K562 (cell line): Measurements from ENCODE around the gene TBC1D10A. TPM values are rescaled to one million over a fixed set of nuclear protein-coding genes. Genes with fewer than 3 reads are reported as not detected.

ENCODE experiments used
- ATAC-seq: fragments of 200-7000 bp; cut with Tn5 transposase; 3 replicates; pipeline ENCODE4 v1.9.1; 2020; ENCODE audit warnings: moderate library complexity
- BruUV-seq: library from RNA; stranded (reverse); fragments of 400-500 nt; replicated peaks from 2 replicates; lab custom pipeline; 2021; lab: Mats Ljungman, UMichigan
- CTCF ChIA-PET: fragments of 300-600 bp; formaldehyde crosslinking; extraction: SDS; loops from one replicate; lab custom pipeline; 2021; ENCODE audit warnings: low intra/inter-chr PET ratio; lab: Yijun Ruan, JAX
- POLR2A ChIA-PET: fragments of 300-600, 350-650 bp; sonication (Branson Sonifier 250); formaldehyde crosslinking; extraction: SDS; loops from one replicate; lab custom pipeline; 2021; ENCODE audit warnings: antibody characterized with exemption, inconsistent platforms; lab: Yijun Ruan, JAX
- DNase-seq, 4 experiments: peaks; one replicate each; pipeline versions ENCODE4 v3.0.0 to v3.0.0-alpha.2; 2011 to 2018; ENCODE audit warnings: low spot score in 3 of 4, mixed read lengths in 3 of 4; ENCODE audit errors: extremely low read depth in 1 of 4
- FAIRE-seq: peaks from 2 replicates; lab custom pipeline; 2011; peaks lifted over from hg19 to GRCh38; lab: Jason Lieb, UNC
- H2AFZ ChIP-seq: 2 replicates; pipeline ENCODE4 v1.6.0; 2011; ENCODE audit warnings: low read depth, low read length, control low read depth, inconsistent platforms
- H3K27ac ChIP-seq: fragments of 200-600 bp; 3 replicates; pipeline ENCODE4 v1.8.0; 2011; ENCODE audit warnings: low read depth, mild to moderate bottlenecking, control low read depth, inconsistent platforms, low read length, moderate library complexity, mixed read lengths; ENCODE audit errors: extremely low read depth
- H3K27me3 ChIP-seq, 2 experiments: fragments of 300-600 bp in 1 of 2; 2 replicates in 1 of 2; 3 replicates in 1 of 2; pipeline versions ENCODE4 v1.6.0 to v1.8.0; 2011; ENCODE audit warnings: inconsistent platforms in 2 of 2, low read length in 2 of 2, mild to moderate bottlenecking in 1 of 2, mixed read lengths in 1 of 2, moderate library complexity in 1 of 2; ENCODE audit not compliant: control insufficient read depth in 2 of 2, insufficient read depth in 2 of 2
- H3K36me3 ChIP-seq: fragments of 300-600 bp; 3 replicates; pipeline ENCODE4 v1.8.0; 2011; ENCODE audit warnings: mild to moderate bottlenecking, low read length, inconsistent platforms; ENCODE audit not compliant: control insufficient read depth, insufficient read depth
- H3K4me1 ChIP-seq, 2 experiments: fragments of 200-600 bp in 1 of 2; replicated peaks in 1 of 2; 2 replicates in 1 of 2; 3 replicates in 1 of 2; pipeline versions ENCODE4 v1.5.1 to v1.8.0; 2011; ENCODE audit warnings: inconsistent platforms in 2 of 2, low read length in 2 of 2, mild to moderate bottlenecking in 1 of 2, mixed read lengths in 1 of 2, moderate library complexity in 1 of 2; ENCODE audit not compliant: control insufficient read depth in 2 of 2, insufficient read depth in 2 of 2
- H3K4me2 ChIP-seq: 2 replicates; pipeline ENCODE4 v1.6.1; 2011; ENCODE audit warnings: low read length, control low read depth, inconsistent platforms, mixed read lengths; ENCODE audit not compliant: insufficient read depth
- H3K4me3 ChIP-seq: fragments of 200-600 bp; sonication (generic), shearing (Covaris generic); 2 replicates; pipeline ENCODE4 v1.5.1; 2016; ENCODE audit warnings: control low read depth, inconsistent platforms
- H3K79me2 ChIP-seq: fragments of 200-600 bp; 3 replicates; pipeline ENCODE4 v1.8.0; 2011; ENCODE audit warnings: low read length, inconsistent platforms; ENCODE audit not compliant: control insufficient read depth, insufficient read depth
- H3K9ac ChIP-seq, 2 experiments: 2 replicates each; pipeline versions ENCODE4 v1.6.0 to v1.6.1; 2011; ENCODE audit warnings: low read depth in 2 of 2, low read length in 2 of 2, control low read depth in 1 of 2, inconsistent platforms in 1 of 2, mild to moderate bottlenecking in 1 of 2, mixed read lengths in 1 of 2; ENCODE audit not compliant: insufficient read depth in 1 of 2
- H3K9me1 ChIP-seq: one replicate; pipeline ENCODE4 v1.6.0; 2011; ENCODE audit warnings: inconsistent platforms, mild to moderate bottlenecking, low read length, moderate library complexity; ENCODE audit not compliant: control insufficient read depth, insufficient read depth
- H3K9me3 ChIP-seq: replicated peaks from 2 replicates; pipeline ENCODE4 v1.5.1; 2011; ENCODE audit warnings: low read depth, low read length, inconsistent platforms; ENCODE audit not compliant: control insufficient read depth, insufficient read depth
- H4K20me1 ChIP-seq: replicated peaks from 2 replicates; pipeline ENCODE4 v1.6.1; 2011; ENCODE audit warnings: low read length, inconsistent platforms, mixed read lengths; ENCODE audit not compliant: control insufficient read depth, insufficient read depth
- BDP1 ChIP-seq: IDR thresholded peaks from 3 replicates; pipeline ENCODE4 v1.6.1; 2011; ENCODE audit not compliant: insufficient read length, insufficient read depth
- CBX3 ChIP-seq, 2 experiments: IDR thresholded peaks; 1 replicate in 1 of 2; 2 replicates in 1 of 2; pipeline ENCODE4 v1.6.1; 2012; ENCODE audit warnings: inconsistent platforms in 2 of 2, low read length in 2 of 2, borderline replicate concordance in 1 of 2, control low read depth in 1 of 2
- CHCHD3 ChIP-seq: fragments of 250-450 bp; sonication (Bioruptor Pico); IDR thresholded peaks from 2 replicates; pipeline ENCODE4 v2.1.2; 2022; ENCODE audit warnings: mild to moderate bottlenecking
- DACH1 ChIP-seq: fragments of 450-650 bp; IDR thresholded peaks from 2 replicates; pipeline ENCODE4 v1.6.1; 2018; ENCODE audit not compliant: partially characterized antibody
- EP400 ChIP-seq: fragments of 450-650 bp; IDR thresholded peaks from 2 replicates; pipeline ENCODE4 v1.6.1; 2017; ENCODE audit warnings: antibody characterized with exemption, mild to moderate bottlenecking, moderate library complexity
- FOXM1 ChIP-seq, 2 experiments: fragments of 450-650 bp in 1 of 2; sonication (generic) in 1 of 2; formaldehyde crosslinking in 1 of 2; IDR thresholded peaks; 2 replicates each; pipeline versions ENCODE4 v1.6.1 to v1.9.0; 2017 to 2022; ENCODE audit warnings: low read depth in 2 of 2, mild to moderate bottlenecking in 2 of 2, missing genetic modification reagents in 1 of 2, moderate library complexity in 1 of 2
- GABPB2 ChIP-seq: fragments of 250-450 bp; sonication (Bioruptor Pico); conservative IDR thresholded peaks from 2 replicates; pipeline ENCODE4 v1.5.1; 2021; ENCODE audit warnings: mild to moderate bottlenecking
- HDAC6 ChIP-seq: IDR thresholded peaks from 2 replicates; pipeline ENCODE4 v1.6.1; 2012; ENCODE audit warnings: low read depth, mild to moderate bottlenecking, control low read depth, inconsistent platforms, low read length, moderate library complexity
- JUN ChIP-seq, 2 experiments: sonication (generic) in 1 of 2; formaldehyde crosslinking in 1 of 2; IDR thresholded peaks; 2 replicates each; pipeline versions ENCODE4 v1.6.1 to v1.8.0; 2012 to 2022; ENCODE audit warnings: borderline replicate concordance in 2 of 2, mild to moderate bottlenecking in 2 of 2, improper control_type of control experiment in 1 of 2, low read depth in 1 of 2, low read length in 1 of 2, missing genetic modification reagents in 1 of 2
- KDM1A ChIP-seq, 2 experiments: fragments of 450-650 bp; IDR thresholded peaks; 2 replicates each; pipeline ENCODE4 v1.6.1; 2016; ENCODE audit warnings: mild to moderate bottlenecking in 2 of 2
- RBM14 ChIP-seq: fragments of 200-400 bp; formaldehyde crosslinking; IDR thresholded peaks from 2 replicates; pipeline ENCODE4 v1.6.1; 2018; ENCODE audit warnings: low read depth, mild to moderate bottlenecking, low read length, moderate library complexity, borderline replicate concordance; ENCODE audit not compliant: insufficient read depth
- RBM22 ChIP-seq: fragments of 200-400 bp; formaldehyde crosslinking; IDR thresholded peaks from 2 replicates; pipeline ENCODE4 v1.6.1; 2018; ENCODE audit warnings: low read length, low read depth; ENCODE audit not compliant: poor library complexity, severe bottlenecking
- SAP30 ChIP-seq: fragments of 200-600 bp; sonication (generic); IDR thresholded peaks from 2 replicates; pipeline ENCODE4 v1.6.1; 2012; ENCODE audit warnings: borderline replicate concordance, low read depth, mild to moderate bottlenecking, moderate library complexity, low read length, control low read depth, inconsistent platforms; ENCODE audit not compliant: insufficient read depth, poor library complexity, severe bottlenecking
- SRF ChIP-seq, 2 experiments: fragments of 250-450, 450-650 bp in 1 of 2; sonication (Bioruptor Pico) in 1 of 2; sonication (generic) in 1 of 2; formaldehyde crosslinking; IDR thresholded peaks; 2 replicates each; pipeline versions ENCODE4 v1.5.0 to v1.5.1; 2020 to 2022; ENCODE audit warnings: mild to moderate bottlenecking in 1 of 2, missing genetic modification reagents in 1 of 2
- XRCC3 ChIP-seq: fragments of 450-650 bp; IDR thresholded peaks from 2 replicates; pipeline ENCODE4 v1.6.1; 2017; ENCODE audit warnings: mild to moderate bottlenecking, moderate library complexity
- ZNF12 ChIP-seq: sonication (generic); formaldehyde crosslinking; IDR thresholded peaks from 2 replicates; pipeline ENCODE4 v1.4.0; 2020; ENCODE audit warnings: mild to moderate bottlenecking, missing genetic modification reagents
- ZNF512 ChIP-seq: IDR thresholded peaks from 2 replicates; pipeline ENCODE4 v1.6.1; 2016; ENCODE audit warnings: missing genetic modification characterization, missing compliant biosample characterization
- ZNF584 ChIP-seq: fragments of 200-800 bp; sonication (Bioruptor generic); IDR thresholded peaks from 2 replicates; pipeline ENCODE4 v1.6.1; 2016; ENCODE audit warnings: low read depth, mild to moderate bottlenecking, missing genetic modification characterization, missing compliant biosample characterization
- WGBS: fragments of 100-300 bp; shearing (Covaris generic); methylation state at CpG from one replicate; pipeline ENCODE4 v1.1.6; 2016; ENCODE audit warnings: low coverage, mixed read lengths; ENCODE audit not compliant: insufficient coverage; ENCODE audit errors: missing lambda C conversion rate; 5-methylcytosine and 5-hydroxymethylcytosine counted together
- in situ Hi-C: fragments of 300-500 bp; cut with MboI; formaldehyde crosslinking; loops from 4 replicates; pipeline ENCODE4 v1.15.0; 2018; ENCODE audit warnings: inconsistent platforms, mixed read lengths
- intact Hi-C: fragments of 100-400 bp; cut with micrococcal nuclease; formaldehyde crosslinking; loops from 2 replicates; pipeline ENCODE4 v1.14.2; 2022
- polyA plus RNA-seq, 8 experiments: library from polyadenylated mRNA; depleted of rRNA in 4 of 8; stranded (reverse) in 5 of 8; unstranded in 3 of 8; fragments of >200 nt; fragmentation: Nextera tagmentation in 2 of 8; fragmentation: Illumina TruSeq in 1 of 8; extraction: Ambion mirVana in 2 of 8; extraction: Trizol in 1 of 8; gene quantifications; 2 replicates each; pipeline versions ENCODE4 v1.2.1 to v1.2.3, GENCODE V29; 2011 to 2014; ENCODE audit warnings: inconsistent platforms in 1 of 8, missing spikeins in 1 of 8
- total RNA-seq, 7 experiments: library from RNA; depleted of rRNA in 6 of 7; stranded (reverse); fragments of >200 nt in 6 of 7; fragmentation: Illumina TruSeq in 2 of 7; extraction: Trizol in 2 of 7; gene quantifications; 2 replicates each; pipeline versions ENCODE4 v1.2.1 to v1.2.3, GENCODE V29; 2011 to 2021; ENCODE audit warnings: low replicate concordance in 1 of 7
- TF ChIP-seq, protein P1 (sequence below): conservative IDR thresholded peaks from 2 replicates; pipeline ENCODE4 v1.6.1; 2011; ENCODE audit warnings: low read depth, mild to moderate bottlenecking, low read length; ENCODE audit not compliant: control insufficient read depth

TBC1D10A gene
- total and polyA plus RNA-seq, 9 of the 15 experiments (the other 6 are each of a cell fraction or from before 2014, with no cell fraction given), result 0.13 to 10.4 (median 4.6) TPM

DNA sequence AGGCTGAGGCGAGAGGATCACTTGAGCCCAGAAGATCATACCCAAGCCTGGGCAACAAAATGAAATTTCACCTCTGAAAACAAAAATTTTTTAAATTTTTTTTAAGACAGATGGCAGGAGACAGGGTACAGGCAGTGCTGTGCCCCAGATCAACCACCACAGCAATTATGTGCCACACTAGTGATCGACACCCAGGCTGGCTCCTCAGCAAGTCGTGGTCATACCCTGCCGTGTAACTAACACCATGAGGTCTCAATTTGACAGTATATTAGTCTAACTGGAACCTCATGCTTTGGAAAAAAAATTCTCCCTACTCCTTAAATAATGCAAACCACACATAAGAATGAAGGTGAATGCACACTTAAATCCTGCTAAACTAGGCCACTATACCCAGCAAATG lies 21.7 kb upstream of the TBC1D10A start:
- FAIRE-seq, result no peak
- ChIA-PET POLR2A (no interaction called here), CTCF (no interaction called here)
- peaks cover 91% of the 10 kb centered on the region for H3K36me3 ChIP-seq
- no peak for TF ChIP-seq ZNF512 (tag)
- no peak for TF ChIP-seq ZNF12 (CRISPR knock-in tag)
- no peak for TF ChIP-seq CBX3 (IDR thresholded peaks at IDR 0.05; ENCODE audit: borderline replicate concordance in 1 of 2, low read length in 2 of 2)
- TF ChIP-seq FOXM1 (IDR thresholded peaks at IDR 0.05; ENCODE audit: low read depth), result no peak
- TF ChIP-seq FOXM1 (CRISPR knock-in tag; IDR thresholded peaks at IDR 0.05; ENCODE audit: low read depth), result no peak
- no peak for TF ChIP-seq RBM14
- no peak for TF ChIP-seq GABPB2 (CRISPR knock-in tag)
- TF ChIP-seq RBM22, result no peak
- TF ChIP-seq CHCHD3 (CRISPR knock-in tag), result no peak
- no peak for TF ChIP-seq DACH1
- no peak for TF ChIP-seq ZNF584 (CRISPR knock-in tag)
- TF ChIP-seq KDM1A (IDR thresholded peaks at IDR 0.05), result no peak
- TF ChIP-seq EP400, result no peak
- no peak for TF ChIP-seq SAP30
- TF ChIP-seq JUN (IDR thresholded peaks at IDR 0.05; ENCODE audit: borderline replicate concordance, low read depth, low read length), result no peak
- no peak for TF ChIP-seq JUN (CRISPR knock-in tag; IDR thresholded peaks at IDR 0.05; ENCODE audit: borderline replicate concordance)
- no peak for TF ChIP-seq SRF (CRISPR knock-in tag; IDR thresholded peaks at IDR 0.05)
- no peak for TF ChIP-seq HDAC6
- no peak for TF ChIP-seq BDP1
- TF ChIP-seq, protein P1, sequence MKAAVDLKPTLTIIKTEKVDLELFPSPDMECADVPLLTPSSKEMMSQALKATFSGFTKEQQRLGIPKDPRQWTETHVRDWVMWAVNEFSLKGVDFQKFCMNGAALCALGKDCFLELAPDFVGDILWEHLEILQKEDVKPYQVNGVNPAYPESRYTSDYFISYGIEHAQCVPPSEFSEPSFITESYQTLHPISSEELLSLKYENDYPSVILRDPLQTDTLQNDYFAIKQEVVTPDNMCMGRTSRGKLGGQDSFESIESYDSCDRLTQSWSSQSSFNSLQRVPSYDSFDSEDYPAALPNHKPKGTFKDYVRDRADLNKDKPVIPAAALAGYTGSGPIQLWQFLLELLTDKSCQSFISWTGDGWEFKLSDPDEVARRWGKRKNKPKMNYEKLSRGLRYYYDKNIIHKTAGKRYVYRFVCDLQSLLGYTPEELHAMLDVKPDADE, result no peak
- no peak for TF ChIP-seq XRCC3
- intact Hi-C loops, result no loop called here
- ATAC-seq, result no peak
- H3K9me1 ChIP-seq, result no peaks in the 10 kb centered on the region
- H3K9me3 ChIP-seq, result no peaks in the 10 kb centered on the region
- H2AFZ ChIP-seq, result no peak overlapping the region
- H3K27me3 ChIP-seq, result no peaks in the 10 kb centered on the region
- H3K4me1 ChIP-seq, result no peaks in the 10 kb centered on the region; a peak in 1 of 5 replicates
- no peak overlapping the region for H3K4me2 ChIP-seq
- H3K79me2 ChIP-seq, result peaks cover 46% of the 10 kb centered on the region
- no peaks in the 10 kb centered on the region; the same call in 1 of the 2 replicates for H4K20me1 ChIP-seq
- no peak overlapping the region for H3K9ac ChIP-seq
- 100% methylated on average over 4 of the region's 4 CpGs for WGBS
- in situ Hi-C loops, result no loop called here
- H3K27ac ChIP-seq, result no peak overlapping the region
- H3K4me3 ChIP-seq, result no peak overlapping the region
- DNase-seq, result no peak
- BruUV-seq, result no TSS peak
